SH-SY5Y (cell line): ENCODE results near the gene ZNF790.

Experiments used
- GATA2 ChIP-seq: IDR thresholded peaks from 2 replicates; pipeline ENCODE4 v1.6.1; 2011; ENCODE audit warnings: mild to moderate bottlenecking, low read depth, low read length
- GATA3 ChIP-seq: IDR thresholded peaks from 2 replicates; pipeline ENCODE4 v1.6.1; 2011; ENCODE audit warnings: low read depth, mild to moderate bottlenecking, low read length, moderate library complexity

The ZNF790 gene

GRCh38 chr19:36837906-36838783, at the start of gene ZNF790:
ZNF790 (minus strand) TSS chr19:36838387; CDS start chr19:36825619, 12,768 bp downstream.
- TF ChIP-seq GATA3, result no peak
- no peak for TF ChIP-seq GATA2

DNA sequence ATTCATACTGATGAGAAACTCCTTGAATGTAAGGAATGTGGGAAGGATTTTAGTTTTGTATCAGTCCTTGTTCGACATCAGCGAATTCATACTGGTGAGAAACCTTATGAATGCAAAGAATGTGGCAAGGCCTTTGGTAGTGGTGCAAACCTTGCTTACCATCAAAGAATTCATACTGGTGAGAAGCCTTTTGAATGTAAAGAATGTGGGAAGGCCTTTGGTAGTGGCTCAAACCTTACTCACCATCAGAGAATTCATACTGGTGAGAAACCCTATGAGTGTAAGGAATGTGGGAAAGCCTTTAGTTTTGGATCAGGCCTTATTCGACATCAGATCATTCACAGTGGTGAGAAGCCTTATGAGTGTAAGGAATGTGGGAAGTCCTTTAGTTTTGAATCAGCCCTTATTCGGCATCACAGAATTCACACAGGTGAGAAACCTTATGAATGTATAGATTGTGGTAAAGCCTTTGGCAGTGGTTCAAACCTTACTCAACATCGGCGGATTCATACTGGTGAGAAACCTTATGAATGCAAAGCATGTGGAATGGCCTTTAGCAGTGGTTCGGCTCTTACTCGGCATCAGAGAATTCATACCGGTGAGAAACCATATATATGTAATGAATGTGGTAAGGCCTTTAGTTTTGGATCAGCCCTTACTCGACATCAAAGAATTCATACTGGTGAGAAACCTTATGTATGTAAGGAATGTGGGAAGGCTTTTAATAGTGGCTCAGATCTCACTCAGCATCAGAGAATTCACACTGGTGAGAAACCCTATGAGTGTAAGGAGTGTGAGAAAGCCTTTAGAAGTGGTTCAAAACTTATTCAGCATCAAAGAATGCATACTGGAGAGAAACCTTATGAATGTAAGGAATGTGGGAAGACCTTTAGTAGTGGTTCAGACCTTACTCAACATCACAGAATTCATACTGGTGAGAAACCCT, 39.1 kb upstream of the ZNF790 start:
- TF ChIP-seq GATA3 (no peak), GATA2 (no peak)

- TF ChIP-seq GATA3 (no peak), GATA2 (no peak)
These were observed 13.7 kb upstream of the ZNF790 start for GRCh38 chr19:36851898-36852297.

DNA sequence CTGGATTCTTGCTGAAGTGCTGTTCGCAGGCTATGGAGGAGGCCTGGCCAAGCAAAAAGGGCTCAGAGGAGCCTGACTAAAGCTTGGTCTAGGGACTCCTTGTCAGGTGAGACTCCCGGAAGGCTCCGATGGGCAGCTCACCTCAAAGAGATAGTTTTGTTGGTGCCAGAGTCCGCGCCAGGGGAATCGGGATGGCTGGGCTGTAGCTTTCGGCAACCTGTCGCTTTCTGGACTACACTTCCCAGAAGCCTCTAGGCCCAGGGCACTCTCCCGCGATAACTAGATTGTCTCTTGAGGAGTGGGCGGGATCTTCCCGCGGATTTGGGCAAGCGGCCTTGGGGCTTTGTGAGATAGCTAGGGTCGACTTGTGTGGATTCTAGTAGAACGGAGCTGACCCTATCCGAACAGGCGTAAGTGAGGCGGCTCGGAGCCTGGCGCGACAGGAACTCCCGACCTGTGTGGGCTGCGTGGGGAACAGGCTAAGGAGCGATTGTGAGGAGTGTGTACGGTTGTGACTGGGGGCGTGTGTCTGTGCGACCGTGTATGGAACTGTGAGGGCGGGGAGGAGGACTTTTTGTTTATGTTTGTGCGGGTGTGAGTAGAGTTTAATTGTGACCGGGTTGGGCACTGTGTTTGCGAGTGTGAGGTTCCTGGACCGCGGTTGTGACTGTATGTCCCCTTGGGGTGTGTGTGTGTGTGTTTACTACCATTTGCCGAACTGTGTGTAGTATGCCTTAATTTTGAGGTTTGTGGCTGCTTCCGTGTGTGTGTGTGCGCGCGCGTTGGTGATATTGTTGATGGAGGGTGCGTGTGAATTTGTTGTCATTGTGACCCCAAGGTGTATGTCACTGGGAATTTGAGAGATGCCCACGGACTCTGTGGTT, 12.6 kb upstream of the ZNF790 start, which contains the start of gene ZNF345:
Gene ZNF345 (plus strand): TSS at position 318 of the 884 bp plus-strand sequence. CDS start 25,955 bp downstream, outside the sequence.
- no peak for TF ChIP-seq GATA3
- TF ChIP-seq GATA2, result no peak

DNA sequence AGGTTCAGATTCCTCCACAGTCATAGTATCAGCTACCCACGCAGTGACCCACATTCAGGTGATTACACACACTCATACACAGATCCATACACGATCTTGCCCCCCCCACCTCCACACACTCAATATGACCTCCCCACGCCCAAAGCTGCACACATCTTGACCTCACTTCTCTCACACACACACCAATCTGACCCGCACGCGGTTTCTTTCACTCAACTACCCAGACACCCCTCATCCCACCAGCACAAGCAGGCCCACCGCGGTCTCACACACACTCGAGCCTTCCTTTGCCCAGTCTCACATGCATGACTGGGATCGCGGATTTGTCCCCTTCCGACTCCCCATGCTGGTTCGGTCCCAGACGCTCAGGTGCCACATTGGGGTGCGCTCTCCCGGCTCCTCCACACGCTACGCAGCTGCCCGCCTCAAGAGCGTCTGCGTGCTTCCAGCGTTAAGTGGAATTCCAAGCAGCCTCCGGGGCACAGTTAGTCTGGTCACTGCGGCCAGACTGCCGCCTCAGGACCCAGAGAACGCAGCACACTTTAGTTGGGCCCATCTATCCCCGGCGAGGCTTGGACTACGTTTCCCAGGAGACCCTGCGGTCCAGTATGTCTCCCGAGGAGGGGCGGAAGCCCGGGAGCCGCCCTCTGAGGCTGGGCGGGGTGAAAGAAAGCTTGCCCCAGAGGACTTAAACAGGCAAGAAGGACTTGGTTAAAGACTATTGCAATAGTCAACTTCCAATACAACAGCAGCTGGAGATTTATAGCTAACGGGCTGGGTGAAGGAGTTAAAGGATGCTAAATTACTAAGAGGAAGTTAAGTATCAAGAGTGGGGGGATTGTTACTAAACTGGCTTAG, 11.7 kb upstream of the ZNF790 start:
- no peak for TF ChIP-seq GATA2
- TF ChIP-seq GATA3, result no peak

- no peak for TF ChIP-seq GATA3
- no peak for TF ChIP-seq GATA2
These were observed 9.8 kb upstream of the ZNF790 start for GRCh38 chr19:36847968-36848367.

- TF ChIP-seq GATA2 (no peak), GATA3 (no peak)
These were observed 667 bp upstream of the ZNF790 start for GRCh38 chr19:36838784-36839324.

DNA sequence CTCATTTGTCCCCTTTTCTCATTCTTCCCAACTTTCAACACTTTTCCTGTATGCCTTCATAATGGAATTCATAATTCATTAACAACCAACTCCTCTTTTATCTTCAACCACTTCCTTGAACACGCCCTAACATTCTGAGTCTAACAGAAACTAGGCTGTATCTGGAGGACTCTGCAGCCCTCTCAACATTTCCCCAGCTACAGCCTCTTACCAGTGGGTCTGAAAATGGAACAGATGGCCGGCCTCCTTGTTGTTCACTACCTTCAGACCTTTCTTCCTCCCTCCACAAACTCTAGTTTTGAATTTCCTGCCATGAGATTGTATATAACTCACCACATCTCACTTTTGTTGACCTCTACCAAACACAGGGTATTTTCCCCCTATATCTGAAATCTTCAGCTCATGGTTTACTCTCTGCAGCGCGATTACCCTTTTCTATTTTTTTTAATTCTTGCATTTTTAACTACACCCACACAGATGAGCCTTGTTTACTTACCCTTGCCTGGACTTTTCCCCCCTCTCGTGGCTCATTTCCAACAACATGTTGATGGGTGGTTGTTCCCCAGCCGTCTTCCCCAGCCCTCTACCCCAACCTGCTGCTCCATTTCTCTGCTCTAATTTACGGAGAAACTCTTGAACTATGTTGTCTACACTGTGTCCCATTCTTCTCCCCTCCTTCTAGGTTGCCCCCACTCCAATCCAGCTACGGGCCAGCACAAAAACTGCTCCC, 846 bp downstream of the ZNF790 start:
- no peak for TF ChIP-seq GATA2
- TF ChIP-seq GATA3, result no peak

- no peak for TF ChIP-seq GATA3
- TF ChIP-seq GATA2, result no peak
These were observed 4.8 kb downstream of the ZNF790 start for GRCh38 chr19:36833430-36833829.

DNA sequence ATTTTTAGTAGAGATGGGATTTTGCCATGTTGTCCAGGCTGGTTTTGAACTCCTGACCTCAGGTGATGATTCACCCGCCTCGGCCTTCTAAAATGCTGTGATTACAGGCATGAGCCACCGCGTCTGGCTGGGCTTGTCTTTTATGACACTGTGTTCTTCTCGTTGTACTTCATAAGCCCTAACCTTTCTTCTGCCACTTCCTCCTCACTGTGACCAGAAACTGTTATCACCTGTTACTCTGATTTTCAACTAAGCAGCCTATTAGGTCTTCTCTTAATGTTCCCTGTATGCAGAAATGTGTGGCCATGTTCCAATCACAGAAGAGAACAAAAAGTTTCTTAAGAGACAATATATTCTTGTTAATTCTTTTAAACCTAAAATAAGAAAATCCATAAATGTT, 16.4 kb downstream of the ZNF790 start:
- no peak for TF ChIP-seq GATA3
- no peak for TF ChIP-seq GATA2

DNA sequence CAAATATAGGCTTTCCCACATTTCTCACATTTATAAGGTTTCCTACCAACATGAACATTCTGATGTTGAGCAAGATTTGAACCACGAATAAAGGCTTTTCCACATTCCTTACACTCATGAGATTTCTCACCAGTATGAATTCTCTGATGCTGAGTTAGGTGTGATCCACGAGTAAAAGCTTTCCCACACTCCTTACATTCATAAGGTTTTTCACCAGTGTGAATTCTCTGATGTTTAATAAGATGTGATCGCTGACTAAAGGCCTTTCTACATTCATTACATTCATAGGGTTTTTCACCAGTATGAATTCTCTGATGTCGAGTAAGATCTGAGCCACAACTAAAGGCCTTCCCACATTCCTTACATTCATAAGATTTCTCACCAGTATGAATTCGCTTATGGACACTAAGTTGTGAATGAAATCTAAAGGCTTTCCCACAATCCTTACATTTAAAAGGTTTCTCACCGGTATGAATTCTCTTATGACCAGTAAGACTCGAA, 19.0 kb downstream of the ZNF790 start:
- TF ChIP-seq GATA2 (no peak), GATA3 (no peak)

GRCh38 chr19:36807029-36807428, 31.2 kb downstream of the ZNF790 start:
- TF ChIP-seq GATA3 (no peak), GATA2 (no peak)
